NCI-H526 (cell line): ENCODE data around the gene JCAD.
"Not testable (repeated sequence)": the region's sequence is repeated elsewhere in the genome, so short reads cannot be mapped to it uniquely, and the experiment has no call there.

Experiments used
- DNase-seq, 2 experiments: peaks; one replicate each; lab custom pipeline; 2025; lab: John Stamatoyannopoulos, UW

JCAD gene

GRCh38 chr10:29987471-29987870 is 71.9 kb downstream of the JCAD start:
- DNase-seq = no peak

DNA sequence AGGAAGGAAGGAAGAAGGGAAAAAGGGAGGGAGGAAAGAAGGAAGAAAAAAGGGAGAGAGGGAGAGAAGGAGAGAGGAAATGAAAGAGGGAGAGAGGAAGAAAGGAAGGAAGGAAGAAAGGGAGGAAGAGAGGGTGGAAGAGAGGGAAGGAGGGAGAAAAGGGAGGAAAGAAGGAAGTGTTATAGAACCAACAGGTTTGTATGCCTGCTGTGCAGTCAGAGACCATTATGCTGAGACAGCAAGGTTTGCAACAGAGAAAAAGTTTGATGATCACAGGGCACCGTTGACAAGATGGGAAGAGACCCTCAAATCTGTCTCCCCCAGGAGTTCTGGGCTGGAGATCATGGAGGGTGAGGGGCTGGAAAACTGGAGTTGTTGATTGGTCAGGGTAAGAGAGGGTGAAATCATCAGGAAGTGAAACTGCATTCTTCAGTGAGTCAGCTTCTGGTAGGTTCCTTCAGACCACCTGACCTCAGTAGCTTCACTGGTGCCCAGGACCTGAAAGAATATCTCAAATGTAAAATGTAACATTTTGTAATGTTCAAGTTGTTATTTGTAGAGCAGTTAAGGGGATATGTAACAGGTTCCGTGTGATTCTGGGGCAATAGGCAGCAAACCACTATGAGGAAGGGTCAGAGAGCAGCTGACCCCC is 76.3 kb downstream of the JCAD start:
- no peak for DNase-seq

- DNase-seq = no peak
Observed at GRCh38 chr10:29981510-29981909, 77.9 kb downstream of the JCAD start.

DNA sequence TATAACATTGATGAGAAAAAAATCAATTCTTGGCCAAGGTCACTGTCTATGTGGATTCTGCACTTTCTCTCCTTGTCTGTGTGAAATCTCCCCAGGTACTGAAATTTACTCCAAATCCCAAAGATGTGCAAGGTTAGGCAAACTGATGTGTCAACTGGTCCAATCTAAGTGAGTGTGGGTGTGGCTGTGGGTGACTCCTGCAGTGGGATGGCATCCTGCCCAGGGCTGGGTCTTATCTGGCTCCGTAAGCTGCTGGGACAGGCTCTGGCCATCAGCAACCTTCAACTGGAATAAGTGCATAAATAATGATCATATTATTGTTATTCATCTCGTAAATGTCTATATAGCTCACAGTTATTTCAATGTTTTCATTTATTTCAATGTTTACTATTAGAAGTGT is 79.3 kb downstream of the JCAD start:
- no peak for DNase-seq

GRCh38 chr10:29979421-29979779 is 80.0 kb downstream of the JCAD start:
- not testable (repeated sequence) for DNase-seq

DNA sequence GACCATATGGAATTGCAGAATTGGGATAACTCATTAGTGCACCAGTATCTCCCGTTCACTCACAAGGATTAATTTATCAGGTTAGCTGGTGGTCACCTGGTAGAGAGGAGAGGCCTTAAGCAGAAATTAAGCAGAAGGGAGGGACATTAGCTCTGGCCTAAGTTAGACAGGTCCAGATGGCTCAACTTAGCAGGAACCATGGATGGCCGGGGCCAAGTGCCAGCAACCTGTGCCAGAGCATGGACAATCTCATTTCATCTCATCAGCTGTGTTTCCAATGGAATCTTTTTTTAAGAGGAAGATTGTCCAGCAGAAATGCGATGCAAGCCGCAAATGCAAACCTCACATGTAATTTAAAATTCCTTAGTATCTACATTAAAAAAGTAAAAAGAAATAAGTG is 82.2 kb downstream of the JCAD start:
- no peak for DNase-seq

DNA sequence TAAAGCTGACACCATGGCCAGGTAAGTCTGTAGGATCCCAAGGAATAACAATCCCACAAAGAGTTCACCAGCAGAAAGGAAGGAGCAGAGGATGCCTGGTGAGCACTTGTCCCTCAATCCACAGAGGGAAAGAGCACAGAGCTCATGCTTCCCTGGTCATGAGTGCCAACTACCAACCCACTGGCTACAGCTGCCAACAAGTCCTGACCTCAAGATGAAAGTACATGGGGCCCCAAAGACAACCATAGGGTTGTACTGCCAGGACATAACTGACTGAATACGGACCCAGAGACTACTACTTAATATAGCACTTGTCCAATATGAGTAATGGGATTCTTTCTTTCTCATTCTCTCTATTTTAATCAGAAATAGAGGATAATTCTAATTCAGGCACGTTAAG is 83.3 kb downstream of the JCAD start:
- DNase-seq = no peak

- DNase-seq = no peak
Observed at GRCh38 chr10:29974773-29975172, 84.6 kb downstream of the JCAD start.

DNA sequence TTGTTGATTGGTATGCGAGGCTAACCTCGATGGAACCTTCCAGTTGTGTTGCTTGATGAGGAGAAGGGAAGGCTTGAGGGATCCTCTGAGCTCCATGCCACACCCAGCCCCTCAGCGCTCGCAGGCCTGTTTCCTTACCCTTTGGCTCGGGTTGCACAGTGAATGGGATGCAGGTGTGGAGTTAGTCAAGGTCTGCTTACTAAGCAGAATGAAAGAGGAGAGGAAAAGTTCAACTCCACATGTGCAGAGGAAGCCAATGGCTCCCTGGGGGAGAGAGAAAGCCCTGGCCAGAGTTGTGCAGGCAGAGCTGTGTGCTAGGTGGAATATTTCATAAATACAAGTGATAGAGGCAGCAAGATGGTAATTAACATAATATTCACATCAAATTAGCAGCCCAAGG is 85.5 kb downstream of the JCAD start:
- DNase-seq = no peak

DNA sequence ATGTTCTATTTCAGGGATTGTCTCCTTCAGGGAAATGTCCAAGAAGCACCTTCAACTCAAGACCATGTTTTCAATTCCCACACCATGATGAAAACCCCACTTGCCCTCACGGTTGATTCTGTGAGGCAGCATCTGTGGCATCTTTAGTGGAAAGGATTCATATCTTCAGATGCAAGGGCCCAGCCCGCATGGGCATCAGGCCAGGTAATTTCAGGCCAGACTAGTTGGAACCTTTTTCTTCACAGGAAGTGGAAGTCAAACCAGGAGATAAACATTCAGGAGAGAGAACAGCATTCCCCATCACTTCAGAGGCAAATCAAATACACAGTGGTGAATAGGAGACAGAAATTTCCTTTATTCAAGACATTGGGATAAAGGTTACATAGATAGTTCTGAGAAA is 88.8 kb downstream of the JCAD start:
- DNase-seq = no peak

- DNase-seq = no peak
Observed at GRCh38 chr10:29970012-29970396, 89.4 kb downstream of the JCAD start.

DNA sequence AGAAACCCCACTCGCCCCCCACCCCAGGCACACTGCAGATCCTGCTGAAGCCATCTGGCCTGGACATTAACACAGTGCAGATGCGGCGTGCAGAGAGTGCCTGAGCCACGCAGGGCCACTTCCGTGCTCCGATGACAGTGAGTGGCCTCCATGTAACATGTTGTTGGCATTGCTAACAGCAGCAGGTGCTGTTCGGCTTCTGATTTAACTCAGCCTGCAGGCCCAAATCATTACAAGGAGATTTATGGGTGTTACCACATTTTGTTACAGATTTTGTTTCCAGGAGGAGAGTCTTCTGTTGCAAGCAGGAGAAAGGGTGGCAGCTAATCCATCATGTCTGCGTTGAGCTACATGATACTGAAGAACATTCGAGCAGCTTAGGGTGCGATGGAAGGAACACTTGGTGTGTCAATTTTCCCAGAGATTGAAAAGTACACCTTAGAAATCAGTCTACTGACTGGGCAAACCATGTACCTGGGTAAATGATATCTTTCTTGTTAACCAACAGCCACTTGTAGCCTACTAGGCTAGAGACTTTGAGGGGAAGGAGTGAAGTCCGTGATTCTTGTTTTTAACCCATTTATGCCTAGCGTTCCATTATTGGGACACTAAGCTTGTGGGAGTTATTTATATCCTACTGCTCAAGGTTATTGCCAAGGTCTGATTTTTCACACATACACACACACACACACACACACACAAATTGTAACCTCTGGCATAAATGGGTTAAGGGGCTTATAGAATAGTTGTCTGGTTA is 90.0 kb downstream of the JCAD start:
- DNase-seq = no peak

- DNase-seq = no peak
Observed at GRCh38 chr10:29968585-29968984, 90.8 kb downstream of the JCAD start.

- DNase-seq = no peak
Observed at GRCh38 chr10:29966269-29966668, 93.1 kb downstream of the JCAD start.
